Muscle of leg (tissue), 11 donors: ENCODE results near the gene EPHA5. TPM values are rescaled to one million over a fixed set of nuclear protein-coding genes. Genes with fewer than 3 reads are reported as not detected.

ENCODE experiments used
- DNase-seq: peaks from one replicate; pipeline ENCODE4 v3.0.0; 2013
- H3K27ac ChIP-seq: one replicate; pipeline ENCODE4 v1.5.1; 2013; ENCODE audit warnings: mild to moderate bottlenecking, low read length, control low read depth
- H3K27me3 ChIP-seq: one replicate; pipeline ENCODE4 v1.6.1; 2013; ENCODE audit warnings: low read length; ENCODE audit not compliant: control insufficient read depth, insufficient read depth
- H3K36me3 ChIP-seq: one replicate; pipeline ENCODE4 v1.6.1; 2013; ENCODE audit warnings: low read length; ENCODE audit not compliant: control insufficient read depth, insufficient read depth
- H3K4me1 ChIP-seq: one replicate; pipeline ENCODE4 v1.6.1; 2013; ENCODE audit warnings: low read length; ENCODE audit not compliant: control insufficient read depth, insufficient read depth
- H3K4me3 ChIP-seq: one replicate; pipeline ENCODE4 v1.5.1; 2013; ENCODE audit warnings: low read length, control low read depth
- H3K9me3 ChIP-seq: replicated peaks from 2 replicates; pipeline ENCODE4 v1.6.1; 2013; ENCODE audit warnings: low read depth, low read length; ENCODE audit not compliant: control insufficient read depth
- WGBS: methylation state at CpG from one replicate; pipeline ENCODE4 v1.1.5; 2013; ENCODE audit warnings: missing lambda C conversion rate; ENCODE audit not compliant: insufficient coverage; 5-methylcytosine and 5-hydroxymethylcytosine counted together
- polyA plus RNA-seq, 8 donors: library from polyadenylated mRNA; unstranded; fragments of 120-200 nt; gene quantifications; one replicate each; pipeline versions ENCODE4 v1.2.1 to v1.2.3, GENCODE V29; 2013; ENCODE audit warnings: inconsistent platforms in 1 of 8, low replicate concordance in 1 of 8; ENCODE audit not compliant: insufficient read length in 8 of 8, insufficient read depth in 1 of 8
- total RNA-seq: library from RNA; stranded (reverse); fragments of 120-200 nt; gene quantifications from one replicate; pipeline ENCODE4 v1.2.4, GENCODE V29; 2013

The EPHA5 gene
- total and polyA plus RNA-seq, 9 donors: 0.24 to 1.4 (median 0.52) TPM

GRCh38 chr4:65287071-65287470 lies 383.2 kb downstream of the EPHA5 start:
- Histone ChIP-seq H3K9me3 (peaks cover 4% of the 10 kb centered on the region), H3K4me3 (no peak overlapping the region), H3K4me1 (no peaks in the 10 kb centered on the region), H3K36me3 (no peaks in the 10 kb centered on the region), H3K27me3 (no peaks in the 10 kb centered on the region), H3K27ac (no peak overlapping the region)
- no peak for DNase-seq
- WGBS: no CpG with 5 or more reads among the region's 3 CpGs
